Left lung (tissue), 10 donors: ENCODE results near the gene TRAPPC4. TPM values are rescaled to one million over a fixed set of nuclear protein-coding genes. Genes with fewer than 3 reads are reported as not detected.
"Not testable (repeated sequence)": the region's sequence is repeated elsewhere in the genome, so short reads cannot be mapped to it uniquely, and the experiment has no call there.

Experiments
- ATAC-seq: fragments of 200-7000 bp; cut with Tn5 transposase; one replicate; pipeline ENCODE4 v1.9.1; 2020; ENCODE audit warnings: moderate library complexity
- DNase-seq, 4 donors: peaks; one replicate each; pipeline ENCODE4 v3.0.0-alpha.2; 2013 to 2020
- H3K27ac ChIP-seq, 2 donors: fragments of 200-600 bp; sonication (generic) in 1 of 2; one replicate each; pipeline versions ENCODE4 v1.5.0 to v1.8.0; 2020 to 2021
- H3K27me3 ChIP-seq, 2 donors: fragments of 200-600 bp; sonication (generic) in 1 of 2; one replicate each; pipeline versions ENCODE4 v1.5.0 to v1.8.0; 2020 to 2021
- H3K36me3 ChIP-seq, 2 donors: fragments of 200-600 bp; sonication (generic) in 1 of 2; one replicate each; pipeline versions ENCODE4 v1.5.0 to v1.8.0; 2020 to 2021
- H3K4me1 ChIP-seq, 2 donors: fragments of 200-600 bp; one replicate each; pipeline ENCODE4 v1.8.0; 2021
- H3K4me3 ChIP-seq, 2 donors: fragments of 200-600 bp; sonication (generic) in 1 of 2; one replicate each; pipeline versions ENCODE4 v1.5.0 to v1.8.0; 2020 to 2021; ENCODE audit warnings: mild to moderate bottlenecking in 1 of 2
- H3K9me3 ChIP-seq, 2 donors: fragments of 200-600 bp; sonication (generic) in 1 of 2; one replicate each; pipeline versions ENCODE4 v1.5.0 to v1.8.0; 2020 to 2021
- CTCF ChIP-seq, 2 donors: fragments of 200-600 bp; sonication (generic) in 1 of 2; IDR thresholded peaks; one replicate each; pipeline versions ENCODE4 v1.5.0 to v1.8.0; 2021; ENCODE audit warnings: antibody characterized with exemption in 2 of 2
- intact Hi-C, 2 donors: fragments of 100-400 bp; cut with DNase I; formaldehyde crosslinking; loops; one replicate each; pipeline versions ENCODE4 v1.11.2 to v1.14.2; 2022
- polyA plus RNA-seq, 6 donors: library from polyadenylated mRNA; unstranded; fragments of 120-200 nt; gene quantifications; one replicate each; pipeline ENCODE4 v1.2.1, GENCODE V29; 2013; ENCODE audit not compliant: insufficient read length in 6 of 6
- total RNA-seq, 2 donors: library from RNA; stranded (reverse); fragmentation: NEBNext Ultra II Directional; extraction: Animal tissue kit (Norgen Biotek cat#: 25700); gene quantifications; one replicate each; pipeline ENCODE4 v1.2.1, GENCODE V29; 2021
- donor health status: DM: no; HTN: yes; CAD: no.
- donor health status: DM: no; HTN: no; CAD: no.

The TRAPPC4 gene
- total and polyA plus RNA-seq, 8 donors, result 57.1 to 92.7 (median 76.1) TPM

GRCh38 chr11:119029069-119029339 is 10.4 kb downstream of the TRAPPC4 start:
- peaks cover 15 to 34% of the 10 kb centered on the region in 2 donors for H3K4me1 ChIP-seq
- peak overlapping the region in 1 of 2 donors; percentile 78 for H3K4me3 ChIP-seq
- DNase-seq (no peak), ATAC-seq (no peak)
- H3K9me3 ChIP-seq, result no peaks in the 10 kb centered on the region
- intact Hi-C loops, result no loop called here
- H3K36me3 ChIP-seq, result peaks cover 0 to 32% of the 10 kb centered on the region in 2 donors
- H3K27ac ChIP-seq, result peak overlapping the region in 1 of 2 donors; percentile 45
- TF ChIP-seq CTCF (IDR thresholded peaks at IDR 0.05), result no peak
- H3K27me3 ChIP-seq, result no peaks in the 10 kb centered on the region

- DNase-seq (peak in 1 of 4 donors; percentile 50), ATAC-seq (peak; percentile 14)
- Histone ChIP-seq H3K4me1 (peaks cover 15 to 34% of the 10 kb centered on the region in 2 donors), H3K27me3 (no peaks in the 10 kb centered on the region), H3K4me3 (peak overlapping the region; percentile 78 to 87), H3K36me3 (peaks cover 0 to 27% of the 10 kb centered on the region in 2 donors), H3K9me3 (no peaks in the 10 kb centered on the region), H3K27ac (peak overlapping the region; percentile 75 to 82)
- intact Hi-C loops, result no loop called here
- no peak for TF ChIP-seq CTCF (IDR thresholded peaks at IDR 0.05)
These were observed 10.9 kb downstream of the TRAPPC4 start for GRCh38 chr11:119029340-119030028.

GRCh38 chr11:119030029-119030328 is 11.4 kb downstream of the TRAPPC4 start:
- Histone ChIP-seq H3K36me3 (peaks cover 0 to 22% of the 10 kb centered on the region in 2 donors), H3K9me3 (no peaks in the 10 kb centered on the region), H3K4me3 (peak overlapping the region; percentile 78 to 87), H3K27ac (peak overlapping the region; percentile 75 to 82), H3K4me1 (peaks cover 15 to 30% of the 10 kb centered on the region in 2 donors), H3K27me3 (no peaks in the 10 kb centered on the region)
- TF ChIP-seq CTCF (IDR thresholded peaks at IDR 0.05), result no peak
- intact Hi-C loops, result no loop called here
- ATAC-seq (no peak), DNase-seq (no peak)

GRCh38 chr11:119030329-119031047 is 11.9 kb downstream of the TRAPPC4 start, which contains the start of gene SLC37A4:
SLC37A4 (minus strand) TSS chr11:119030877.
- Histone ChIP-seq H3K27me3 (no peaks in the 10 kb centered on the region), H3K27ac (peak within 1 kb of the TSS; percentile 75 to 82), H3K9me3 (no peaks in the 10 kb centered on the region), H3K4me3 (peak within 1 kb of the TSS; percentile 78 to 87), H3K36me3 (peaks cover 0 to 17% of the 10 kb centered on the region in 2 donors), H3K4me1 (peaks cover 15 to 25% of the 10 kb centered on the region in 2 donors)
- TF ChIP-seq CTCF (IDR thresholded peaks at IDR 0.05), result no peak
- intact Hi-C loops, result no loop called here
- DNase-seq, result peak; percentile 85 to 100 (median 98)
- peak; percentile 96 for ATAC-seq

- no peak for DNase-seq
- H3K4me1 ChIP-seq, result peaks cover 15 to 24% of the 10 kb centered on the region in 2 donors
- intact Hi-C loops, result no loop called here
- no peaks in the 10 kb centered on the region for H3K27me3 ChIP-seq
- no peak for ATAC-seq
- no peak for TF ChIP-seq CTCF (IDR thresholded peaks at IDR 0.05)
- no peak overlapping the region for H3K27ac ChIP-seq
- H3K36me3 ChIP-seq, result peaks cover 0 to 7% of the 10 kb centered on the region in 2 donors
- H3K9me3 ChIP-seq, result no peaks in the 10 kb centered on the region
- no peak overlapping the region for H3K4me3 ChIP-seq
These were observed 13.3 kb downstream of the TRAPPC4 start for GRCh38 chr11:119031912-119032280.

GRCh38 chr11:119033421-119033820 is 14.9 kb downstream of the TRAPPC4 start:
- H3K4me3 ChIP-seq, H3K27me3 ChIP-seq, H3K27ac ChIP-seq, H3K9me3 ChIP-seq, DNase-seq, ATAC-seq, H3K36me3 ChIP-seq, intact Hi-C loops: not testable (repeated sequence)
- peaks cover 15 to 24% of the 10 kb centered on the region in 2 donors for H3K4me1 ChIP-seq
